T-helper 1 cell treated with Interleukin-12 subunit alpha and Interleukin-12 subunit beta and Interleukin-4 antibody, amounts not matched to agents 30 μg/mL and 1 μg/mL, for 36 hours (primary cell): ENCODE measurements around the gene IL13.

Experiments
- H3K27ac Mint-ChIP-seq: one replicate; pipeline ENCODE4 v1.8.0; 2021; ENCODE audit warnings: mild to moderate bottlenecking, mixed read lengths
- H3K27me3 Mint-ChIP-seq: one replicate; pipeline ENCODE4 v1.8.0; 2021; ENCODE audit warnings: low read depth, mixed read lengths
- H3K36me3 Mint-ChIP-seq: one replicate; pipeline ENCODE4 v1.8.0; 2021; ENCODE audit warnings: low read depth, mixed read lengths
- H3K4me1 Mint-ChIP-seq: one replicate; pipeline ENCODE4 v1.8.0; 2021; ENCODE audit warnings: low read depth, mixed read lengths
- H3K4me3 Mint-ChIP-seq: one replicate; pipeline ENCODE4 v1.8.0; 2021; ENCODE audit warnings: mild to moderate bottlenecking, moderate library complexity, mixed read lengths
- H3K9me3 Mint-ChIP-seq: one replicate; pipeline ENCODE4 v1.8.0; 2021; ENCODE audit warnings: mixed read lengths

IL13 gene

DNA sequence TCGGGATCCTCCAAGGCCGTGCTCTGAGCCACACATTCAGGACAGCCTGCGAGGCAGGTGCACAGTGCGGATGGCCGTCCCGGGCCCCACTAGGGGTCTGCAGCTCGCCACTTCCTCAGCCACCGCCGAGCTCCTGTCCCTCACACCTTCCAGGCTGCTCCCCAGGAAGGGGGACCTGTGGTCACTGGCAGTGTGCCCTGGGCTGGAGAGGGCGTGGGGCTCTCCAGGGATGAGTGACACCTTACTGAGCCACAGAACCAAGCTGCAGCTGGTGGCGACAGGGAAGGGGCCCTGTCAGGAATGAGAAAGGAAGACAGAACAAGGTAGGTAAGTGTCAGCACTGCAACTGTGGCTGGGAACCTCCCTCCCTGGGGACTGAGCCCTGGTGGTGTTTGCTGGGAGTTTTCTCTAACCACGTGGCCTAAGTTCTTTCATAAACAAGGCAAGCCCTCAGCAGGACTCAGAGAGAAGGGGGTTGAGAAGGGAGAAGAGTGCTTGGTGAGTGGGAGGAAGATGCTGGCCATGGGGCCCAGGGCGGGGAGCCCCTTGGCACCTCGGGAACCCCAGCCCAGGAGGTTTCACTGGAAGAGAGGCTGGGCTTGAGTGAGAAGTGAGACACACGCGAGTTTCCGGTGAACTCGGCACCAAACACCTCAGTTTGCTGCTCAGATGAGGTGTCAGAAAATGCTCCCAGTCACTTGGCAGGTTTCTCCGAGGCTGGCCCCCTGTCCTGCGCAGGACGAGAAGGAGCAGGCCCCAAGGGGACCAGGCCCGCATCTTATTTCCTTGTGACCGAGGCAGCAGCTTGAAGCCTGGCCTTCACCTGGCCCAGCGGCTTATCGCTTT, 5.2 kb downstream of the IL13 start:
- Mint-ChIP-seq H3K9me3 (no peaks in the 10 kb centered on the region), H3K4me1 (peaks cover 57% of the 10 kb centered on the region), H3K27ac (peak overlapping the region; percentile 93), H3K27me3 (no peaks in the 10 kb centered on the region), H3K36me3 (peaks cover 3% of the 10 kb centered on the region), H3K4me3 (peak overlapping the region; percentile 21)

DNA sequence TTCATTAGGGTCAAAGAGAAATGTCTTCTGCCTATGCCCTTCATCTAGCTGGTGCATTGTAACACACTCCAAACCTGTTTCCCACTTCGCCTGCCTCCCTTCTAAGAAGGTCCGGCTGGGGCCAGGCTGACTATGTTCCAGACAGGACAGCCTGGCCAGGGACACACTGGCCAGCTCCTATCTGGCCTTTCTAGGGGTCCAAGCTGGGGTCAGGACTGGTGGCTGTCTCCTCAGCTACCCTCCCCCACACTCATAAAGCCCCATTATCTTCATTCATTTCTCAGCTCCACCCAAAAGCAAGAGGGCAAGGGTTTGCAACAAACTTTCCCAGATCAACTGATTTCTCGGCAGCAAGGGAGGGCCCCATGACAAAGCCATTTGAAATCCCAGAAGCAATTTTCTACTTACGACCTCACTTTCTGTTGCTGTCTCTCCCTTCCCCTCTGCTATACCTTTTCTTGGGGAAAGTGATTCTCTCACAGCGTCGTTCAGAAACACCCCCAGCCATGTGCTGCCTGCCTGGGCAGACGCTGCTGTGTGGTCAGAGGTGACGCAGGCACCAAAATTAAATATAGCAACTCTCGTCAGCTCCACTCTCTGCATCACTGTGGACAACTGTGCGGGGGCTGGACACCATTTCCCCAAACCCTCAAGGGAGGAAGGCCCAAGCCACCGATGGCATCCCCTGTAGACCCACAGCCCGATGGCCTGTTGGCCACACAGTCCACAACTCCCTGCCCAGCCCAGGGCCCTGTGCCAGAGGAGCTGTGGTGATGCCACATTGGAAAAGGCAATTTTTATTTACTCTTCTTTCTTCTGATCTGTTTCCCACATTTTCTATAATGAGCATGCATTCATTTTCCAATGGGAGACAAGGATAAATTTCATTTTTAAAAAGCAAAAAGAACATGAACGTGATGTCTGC, 6.1 kb downstream of the IL13 start:
- Mint-ChIP-seq H3K9me3 (no peaks in the 10 kb centered on the region), H3K4me3 (no peak overlapping the region), H3K4me1 (peaks cover 54% of the 10 kb centered on the region), H3K36me3 (peaks cover 1% of the 10 kb centered on the region), H3K27me3 (no peaks in the 10 kb centered on the region), H3K27ac (peak overlapping the region; percentile 93)

DNA sequence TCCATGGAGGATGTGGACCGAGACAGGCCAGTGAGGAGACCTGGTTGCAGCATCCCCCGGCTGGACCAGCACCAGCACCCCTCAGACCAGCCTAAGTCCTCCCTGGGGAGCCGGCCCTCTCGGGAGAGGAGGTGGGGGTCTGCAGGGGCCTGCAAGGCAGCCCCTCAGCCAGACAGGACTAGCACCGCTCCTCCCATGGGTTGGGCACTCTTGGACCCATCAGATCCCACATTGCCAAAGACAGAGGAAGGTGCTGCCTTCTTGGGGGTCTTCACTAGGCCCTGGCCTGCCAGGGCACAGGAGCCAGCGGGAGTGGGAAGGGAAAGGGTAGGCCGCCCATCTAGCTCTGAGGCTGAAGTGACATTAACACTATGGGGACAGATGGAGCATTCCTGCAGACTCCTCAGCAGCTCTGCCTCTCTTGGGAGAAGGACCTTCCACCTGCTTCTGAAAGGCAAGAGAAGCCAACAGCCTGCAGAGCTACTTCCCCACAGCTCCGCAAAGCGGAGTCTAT, 6.8 kb downstream of the IL13 start:
- H3K27ac Mint-ChIP-seq, result peak overlapping the region; percentile 93
- H3K4me3 Mint-ChIP-seq, result no peak overlapping the region
- no peaks in the 10 kb centered on the region for H3K27me3 Mint-ChIP-seq
- H3K4me1 Mint-ChIP-seq, result peaks cover 52% of the 10 kb centered on the region
- no peaks in the 10 kb centered on the region for H3K9me3 Mint-ChIP-seq
- peaks cover 1% of the 10 kb centered on the region for H3K36me3 Mint-ChIP-seq

DNA sequence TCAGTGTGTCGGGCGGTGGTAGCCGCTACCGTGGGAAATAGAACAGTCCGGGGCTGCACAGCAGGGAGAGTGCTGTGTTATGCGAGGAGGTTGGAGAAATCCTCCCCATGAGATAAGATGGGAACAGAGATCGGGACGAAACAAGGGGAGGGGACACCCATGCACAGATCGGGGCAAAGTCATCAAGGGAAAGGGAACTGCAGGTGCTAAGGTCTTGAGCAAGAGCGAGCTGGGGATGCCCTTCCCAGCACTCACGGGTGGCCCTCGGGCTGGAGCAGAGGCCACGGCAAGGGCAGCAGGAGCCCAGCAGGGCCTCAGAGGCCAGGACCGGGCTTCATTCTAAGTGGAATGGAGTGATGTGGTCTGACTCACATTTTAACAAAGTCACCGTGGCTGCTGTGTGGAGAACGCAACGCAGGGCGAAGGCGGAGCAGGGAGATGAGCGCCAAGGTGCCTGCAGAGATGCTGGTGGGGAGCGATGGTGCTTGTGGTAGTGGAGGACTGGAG, 7.7 kb downstream of the IL13 start:
- H3K4me3 Mint-ChIP-seq, result no peak overlapping the region
- no peaks in the 10 kb centered on the region for H3K27me3 Mint-ChIP-seq
- H3K9me3 Mint-ChIP-seq, result no peaks in the 10 kb centered on the region
- H3K36me3 Mint-ChIP-seq, result peaks cover 1% of the 10 kb centered on the region
- peaks cover 46% of the 10 kb centered on the region for H3K4me1 Mint-ChIP-seq
- H3K27ac Mint-ChIP-seq, result peak overlapping the region; percentile 15

DNA sequence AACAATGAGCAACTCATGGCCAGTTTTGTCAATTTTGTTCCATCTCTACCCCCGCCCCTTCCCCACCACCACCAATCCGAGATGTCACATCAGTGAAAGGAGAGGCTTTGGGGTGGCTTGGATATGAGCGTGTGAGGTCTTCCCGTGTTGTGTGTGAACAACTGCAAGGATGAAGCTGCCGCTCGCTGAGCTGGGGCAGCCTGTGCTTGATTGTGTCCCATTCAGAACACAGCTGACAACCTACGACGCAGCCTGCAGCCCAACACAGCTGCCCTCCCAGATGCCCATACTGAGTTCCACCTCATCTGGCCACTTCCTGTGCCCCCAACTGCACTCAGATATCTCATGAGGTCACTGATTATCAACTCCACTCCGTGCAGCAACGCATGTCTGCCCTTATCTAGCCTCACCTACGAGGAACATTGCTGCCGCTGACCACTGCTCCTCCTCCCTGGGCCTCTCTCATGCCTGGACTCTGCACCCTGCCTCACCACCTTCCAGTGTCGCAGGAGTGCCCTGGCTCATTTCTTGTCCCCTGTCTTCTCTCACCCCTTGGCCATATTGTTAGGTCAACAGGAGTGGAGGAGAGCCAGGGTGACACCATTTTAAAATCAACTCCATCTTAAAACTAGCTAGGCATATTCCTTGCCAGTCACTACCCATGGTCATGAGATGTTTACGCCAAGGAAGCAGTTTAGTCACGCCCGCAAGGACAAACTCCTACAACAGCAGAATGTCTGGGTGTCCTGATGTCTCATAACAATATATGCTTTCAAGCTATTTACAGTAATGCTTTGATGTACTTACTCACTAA, 8.5 kb downstream of the IL13 start:
- peaks cover 3% of the 10 kb centered on the region for H3K36me3 Mint-ChIP-seq
- no peak overlapping the region for H3K4me3 Mint-ChIP-seq
- peaks cover 5% of the 10 kb centered on the region for H3K9me3 Mint-ChIP-seq
- peaks cover 39% of the 10 kb centered on the region for H3K4me1 Mint-ChIP-seq
- H3K27me3 Mint-ChIP-seq, result no peaks in the 10 kb centered on the region
- no peak overlapping the region for H3K27ac Mint-ChIP-seq

DNA sequence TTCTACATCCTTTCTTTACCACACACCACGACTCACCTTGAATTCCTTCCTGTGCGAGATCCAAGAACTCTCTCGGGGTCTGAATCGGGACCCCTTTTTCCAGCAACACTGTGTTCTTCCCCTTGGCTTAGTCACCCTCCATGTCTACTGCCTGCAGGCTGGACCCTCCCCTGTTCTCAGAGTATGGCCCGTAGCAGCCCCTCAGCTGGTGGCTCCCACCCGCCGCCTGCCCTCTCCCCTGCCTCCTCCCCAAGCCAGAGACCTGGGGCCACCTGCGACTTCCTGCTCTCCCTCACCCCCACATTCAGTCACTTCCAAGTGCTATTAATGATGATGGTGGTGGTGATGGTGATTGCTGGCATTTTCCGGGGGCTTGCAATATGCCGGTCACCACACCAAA, 9.3 kb downstream of the IL13 start:
- Mint-ChIP-seq H3K9me3 (peaks cover 5% of the 10 kb centered on the region), H3K27ac (peak overlapping the region; percentile 27), H3K4me1 (peaks cover 35% of the 10 kb centered on the region), H3K4me3 (no peak overlapping the region), H3K36me3 (peaks cover 3% of the 10 kb centered on the region), H3K27me3 (no peaks in the 10 kb centered on the region)

DNA sequence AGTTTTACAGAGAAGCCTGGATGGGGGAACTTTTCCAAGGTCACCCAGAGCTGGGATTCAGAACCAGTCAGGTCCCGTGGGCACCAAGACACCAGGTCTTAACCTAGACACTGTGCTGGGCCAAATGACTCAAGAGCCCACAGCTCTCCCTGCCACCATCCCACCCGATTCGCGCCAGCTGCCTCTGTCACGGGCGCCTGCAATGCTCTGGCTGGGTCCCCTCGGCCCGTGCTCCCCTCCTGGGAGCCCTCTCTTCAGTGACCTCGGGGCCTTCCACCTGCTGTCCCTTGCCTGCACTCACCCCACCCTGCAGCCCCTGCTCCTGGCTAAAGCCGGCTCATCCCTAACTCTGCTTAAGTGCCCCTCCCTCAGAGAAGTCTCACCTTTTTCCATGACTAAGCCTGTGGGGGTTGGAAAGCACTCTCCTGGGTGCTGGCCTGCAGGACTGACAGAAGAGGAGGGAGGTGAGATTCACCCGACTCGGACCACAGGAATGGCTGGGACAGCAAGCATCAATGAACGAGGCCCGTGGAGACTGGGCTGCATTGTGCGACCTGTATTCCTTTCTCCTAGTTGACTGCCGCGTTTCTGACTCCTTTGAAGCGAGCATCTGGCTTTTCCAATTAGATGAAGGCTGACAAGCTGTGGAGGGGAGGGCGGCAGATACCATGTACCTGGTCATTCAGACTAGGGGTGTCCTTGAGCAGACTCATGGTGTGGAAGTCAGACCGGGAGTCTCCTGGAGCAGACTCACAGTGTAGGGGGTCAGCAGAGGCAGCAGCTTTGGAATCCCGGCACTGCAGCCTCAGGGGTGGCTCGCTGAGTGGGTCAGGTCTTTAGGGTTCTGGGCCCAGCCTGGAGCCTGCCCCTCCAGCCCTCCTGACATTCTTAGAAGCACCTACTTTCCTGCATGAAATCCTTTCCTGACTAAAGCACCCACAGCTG, 10.1 kb downstream of the IL13 start:
- Mint-ChIP-seq H3K4me1 (peaks cover 30% of the 10 kb centered on the region), H3K27ac (no peak overlapping the region), H3K27me3 (no peaks in the 10 kb centered on the region), H3K36me3 (peaks cover 3% of the 10 kb centered on the region), H3K9me3 (peaks cover 5% of the 10 kb centered on the region), H3K4me3 (no peak overlapping the region)

DNA sequence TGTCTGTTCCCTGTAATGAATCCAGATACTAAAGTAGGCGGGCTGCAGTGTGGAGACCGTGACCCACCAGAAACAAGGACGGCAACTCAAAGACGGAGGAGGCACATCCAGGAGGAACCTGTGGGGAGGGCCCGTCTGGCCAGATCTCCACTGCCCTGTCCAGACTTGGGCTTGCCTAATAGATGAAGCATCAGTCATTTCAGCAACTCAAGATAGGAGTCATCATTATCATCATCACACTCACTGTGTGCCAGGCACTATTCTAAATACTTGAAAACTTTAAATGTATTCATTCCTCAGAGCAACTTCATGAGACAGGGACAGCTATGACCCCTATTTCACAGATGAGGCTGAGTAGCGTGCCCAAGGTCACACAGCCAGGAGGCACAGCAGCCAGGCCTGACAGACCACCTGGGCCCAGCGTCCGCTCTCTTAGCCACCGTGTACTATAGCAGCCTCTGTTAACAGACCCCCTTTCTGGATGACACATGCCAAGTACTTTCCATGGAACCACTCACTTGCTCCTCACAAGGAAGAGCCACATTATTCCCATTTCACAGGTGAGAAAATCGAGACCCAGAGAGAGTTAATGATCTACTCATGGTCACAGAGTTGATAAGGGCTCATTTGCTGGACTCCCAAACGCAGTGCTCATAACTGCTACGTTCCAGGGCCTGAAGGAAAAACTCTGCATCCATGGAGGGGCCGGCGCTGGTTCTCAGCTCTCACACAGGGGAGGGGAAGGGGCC, 10.9 kb downstream of the IL13 start:
- Mint-ChIP-seq H3K9me3 (peaks cover 5% of the 10 kb centered on the region), H3K27ac (no peak overlapping the region), H3K36me3 (peaks cover 3% of the 10 kb centered on the region), H3K4me1 (peaks cover 29% of the 10 kb centered on the region), H3K27me3 (no peaks in the 10 kb centered on the region), H3K4me3 (no peak overlapping the region)

DNA sequence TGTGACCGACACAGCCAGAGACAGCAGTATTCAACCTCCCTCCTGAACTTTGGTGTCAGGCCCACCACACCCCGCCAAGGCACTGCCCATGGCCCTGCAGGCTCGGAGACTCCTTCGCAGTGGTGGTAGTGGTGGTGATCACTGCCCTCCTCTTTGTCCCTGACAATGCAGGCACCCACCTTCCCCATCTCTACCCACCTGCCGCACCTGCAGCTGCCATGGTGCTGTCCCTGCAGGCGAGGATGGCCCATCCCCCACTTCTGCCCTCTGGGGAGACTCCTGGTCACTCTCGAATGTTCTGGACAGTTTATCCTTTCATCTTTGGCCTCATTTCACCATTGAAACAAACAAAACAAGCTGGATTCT, 11.5 kb downstream of the IL13 start:
- no peak overlapping the region for H3K4me3 Mint-ChIP-seq
- peaks cover 28% of the 10 kb centered on the region for H3K4me1 Mint-ChIP-seq
- H3K27me3 Mint-ChIP-seq, result no peaks in the 10 kb centered on the region
- peaks cover 5% of the 10 kb centered on the region for H3K9me3 Mint-ChIP-seq
- no peak overlapping the region for H3K27ac Mint-ChIP-seq
- H3K36me3 Mint-ChIP-seq, result peaks cover 3% of the 10 kb centered on the region

DNA sequence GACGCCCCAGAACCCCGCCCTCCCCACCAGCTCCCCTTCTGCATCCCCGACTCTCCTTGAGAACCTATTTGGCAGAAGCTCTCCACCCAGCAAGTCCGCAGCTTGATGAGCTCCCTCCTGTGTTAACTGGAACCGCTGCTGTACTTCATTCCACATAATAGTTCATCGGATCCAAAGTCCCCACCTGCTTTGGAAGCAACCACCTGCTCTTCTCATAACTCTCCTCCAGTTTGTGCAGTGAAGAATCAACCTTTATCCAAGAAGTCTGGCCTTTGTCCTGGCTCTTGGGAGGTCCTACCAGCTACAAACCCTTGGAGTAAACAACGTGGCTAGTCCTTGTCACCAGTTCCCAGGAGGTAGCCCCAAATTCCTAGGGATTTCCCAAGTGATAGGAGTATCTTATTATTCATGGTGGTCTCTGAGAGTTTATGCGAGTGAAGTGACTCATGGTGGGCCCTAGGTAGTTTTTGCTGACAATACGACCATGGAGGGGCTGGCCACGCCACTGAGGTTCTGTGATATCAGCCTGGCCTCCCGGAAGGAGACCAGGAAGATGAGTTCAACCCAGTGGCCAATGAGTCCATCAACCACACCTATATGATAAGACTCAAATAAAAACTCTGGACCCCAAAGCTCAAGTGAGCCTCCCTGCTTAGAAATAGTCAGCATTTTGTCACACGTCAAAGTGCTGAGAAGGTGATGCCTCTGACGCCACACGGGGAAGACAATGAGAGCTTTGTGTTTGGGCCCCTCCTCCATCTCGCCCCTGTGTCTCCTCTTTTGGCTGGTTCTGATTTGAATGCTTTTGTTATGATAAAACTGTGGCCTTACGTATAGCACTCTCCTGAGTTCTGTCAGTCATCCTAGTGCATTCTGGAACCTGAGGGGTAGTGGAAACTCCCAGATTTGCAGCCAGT, 12.3 kb downstream of the IL13 start:
- Mint-ChIP-seq H3K36me3 (peaks cover 3% of the 10 kb centered on the region), H3K9me3 (peaks cover 5% of the 10 kb centered on the region), H3K4me3 (no peak overlapping the region), H3K27ac (no peak overlapping the region), H3K4me1 (peaks cover 33% of the 10 kb centered on the region), H3K27me3 (no peaks in the 10 kb centered on the region)

DNA sequence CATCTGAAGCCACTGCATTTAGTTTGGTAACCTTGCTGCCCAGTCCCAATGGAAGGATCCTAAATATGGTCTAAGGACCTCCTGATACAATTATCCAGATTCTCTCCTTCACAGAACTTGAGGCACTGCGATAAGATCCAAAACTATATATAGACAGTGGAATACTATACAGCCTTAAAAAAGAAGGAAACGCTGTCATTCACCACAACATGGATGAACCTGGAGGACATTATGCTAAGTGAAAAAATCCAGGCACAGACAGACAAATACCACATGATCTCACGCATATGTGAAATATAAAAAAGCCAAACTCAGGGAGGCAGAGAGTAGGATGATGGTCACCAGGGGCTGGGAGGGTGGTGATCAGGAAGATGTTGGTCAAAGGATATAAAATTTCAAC, 13.0 kb downstream of the IL13 start:
- Mint-ChIP-seq H3K4me3 (no peak overlapping the region), H3K27me3 (no peaks in the 10 kb centered on the region), H3K27ac (no peak overlapping the region), H3K36me3 (peaks cover 3% of the 10 kb centered on the region), H3K9me3 (peaks cover 5% of the 10 kb centered on the region), H3K4me1 (peaks cover 35% of the 10 kb centered on the region)

DNA sequence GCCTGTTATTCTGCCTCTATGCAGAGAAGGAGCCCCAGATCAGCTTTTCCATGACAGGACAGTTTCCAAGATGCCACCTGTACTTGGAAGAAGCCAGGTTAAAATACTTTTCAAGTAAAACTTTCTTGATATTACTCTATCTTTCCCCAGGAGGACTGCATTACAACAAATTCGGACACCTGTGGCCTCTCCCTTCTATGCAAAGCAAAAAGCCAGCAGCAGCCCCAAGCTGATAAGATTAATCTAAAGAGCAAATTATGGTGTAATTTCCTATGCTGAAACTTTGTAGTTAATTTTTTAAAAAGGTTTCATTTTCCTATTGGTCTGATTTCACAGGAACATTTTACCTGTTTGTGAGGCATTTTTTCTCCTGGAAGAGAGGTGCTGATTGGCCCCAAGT, 15.5 kb downstream of the IL13 start:
- no peaks in the 10 kb centered on the region for H3K27me3 Mint-ChIP-seq
- H3K4me3 Mint-ChIP-seq, result no peak overlapping the region
- H3K4me1 Mint-ChIP-seq, result peaks cover 36% of the 10 kb centered on the region
- peaks cover 5% of the 10 kb centered on the region for H3K9me3 Mint-ChIP-seq
- H3K27ac Mint-ChIP-seq, result peak overlapping the region; percentile 88
- H3K36me3 Mint-ChIP-seq, result peaks cover 4% of the 10 kb centered on the region
